Esophagus muscularis mucosa (tissue), 4 donors: ENCODE data around the gene LMBRD2.

ENCODE experiments used
- EP300 ChIP-seq: sonication (generic); formaldehyde crosslinking; IDR thresholded peaks from one replicate; pipeline ENCODE4 v1.6.1; 2017; ENCODE audit warnings: antibody characterized with exemption
- POLR2A ChIP-seq: fragments of 450-650 bp; IDR thresholded peaks from one replicate; pipeline ENCODE4 v1.6.1; 2017; ENCODE audit warnings: antibody characterized with exemption, moderate library complexity, mild to moderate bottlenecking, low read depth
- POLR2AphosphoS5 ChIP-seq, 2 donors: sonication (generic); formaldehyde crosslinking; IDR thresholded peaks; one replicate each; pipeline ENCODE4 v1.6.1; 2017; ENCODE audit warnings: antibody characterized with exemption in 2 of 2
- TF ChIP-seq, protein P1 (sequence below), 3 experiments: fragments of 200-600 bp in 2 of 3; fragments of 450-650 bp in 1 of 3; sonication (generic) in 2 of 3; IDR thresholded peaks; one replicate each; pipeline ENCODE4 v1.5.1; 2017 to 2019; ENCODE audit warnings: antibody characterized with exemption in 3 of 3, mild to moderate bottlenecking in 2 of 3, moderate library complexity in 1 of 3

- TF ChIP-seq, protein P1, sequence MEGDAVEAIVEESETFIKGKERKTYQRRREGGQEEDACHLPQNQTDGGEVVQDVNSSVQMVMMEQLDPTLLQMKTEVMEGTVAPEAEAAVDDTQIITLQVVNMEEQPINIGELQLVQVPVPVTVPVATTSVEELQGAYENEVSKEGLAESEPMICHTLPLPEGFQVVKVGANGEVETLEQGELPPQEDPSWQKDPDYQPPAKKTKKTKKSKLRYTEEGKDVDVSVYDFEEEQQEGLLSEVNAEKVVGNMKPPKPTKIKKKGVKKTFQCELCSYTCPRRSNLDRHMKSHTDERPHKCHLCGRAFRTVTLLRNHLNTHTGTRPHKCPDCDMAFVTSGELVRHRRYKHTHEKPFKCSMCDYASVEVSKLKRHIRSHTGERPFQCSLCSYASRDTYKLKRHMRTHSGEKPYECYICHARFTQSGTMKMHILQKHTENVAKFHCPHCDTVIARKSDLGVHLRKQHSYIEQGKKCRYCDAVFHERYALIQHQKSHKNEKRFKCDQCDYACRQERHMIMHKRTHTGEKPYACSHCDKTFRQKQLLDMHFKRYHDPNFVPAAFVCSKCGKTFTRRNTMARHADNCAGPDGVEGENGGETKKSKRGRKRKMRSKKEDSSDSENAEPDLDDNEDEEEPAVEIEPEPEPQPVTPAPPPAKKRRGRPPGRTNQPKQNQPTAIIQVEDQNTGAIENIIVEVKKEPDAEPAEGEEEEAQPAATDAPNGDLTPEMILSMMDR (IDR thresholded peaks at IDR 0.05) = no peak
- no peak for TF ChIP-seq POLR2AphosphoS5 (IDR thresholded peaks at IDR 0.05)
- no peak for TF ChIP-seq POLR2A
- TF ChIP-seq EP300 = no peak
These were observed 101.7 kb downstream of the LMBRD2 start for GRCh38 chr5:36049949-36050348.
